ENCODE measurements around the gene TTLL5.

TTLL5 gene

GRCh38 chr14:75854111-75854799 lies 193.2 kb downstream of the TTLL5 start:
- Histone ChIP-seq H3K36me3 (ENCODE audit: insufficient read depth) (no peaks in the 10 kb centered on the region), H3K27me3 (ENCODE audit: insufficient read depth, low read depth) (no peaks in the 10 kb centered on the region), H3K79me2 (ENCODE audit: insufficient read depth, low read depth) (no peaks in the 10 kb centered on the region), H3K4me2 (no peak overlapping the region), H2AFZ (ENCODE audit: low read depth) (no peak overlapping the region), H3K27ac (no peak overlapping the region), H3K4me1 (ENCODE audit: low read depth, poor library complexity, severe bottlenecking) (no peaks in the 10 kb centered on the region), H4K20me1 (ENCODE audit: insufficient read depth) (no peaks in the 10 kb centered on the region), H3K4me3 (IDR thresholded peaks at IDR 0.05; ENCODE audit: insufficient read depth, low read depth, low read length) (no peak overlapping the region), H3K9ac (no peak overlapping the region)
- TF ChIP-seq, protein P1, sequence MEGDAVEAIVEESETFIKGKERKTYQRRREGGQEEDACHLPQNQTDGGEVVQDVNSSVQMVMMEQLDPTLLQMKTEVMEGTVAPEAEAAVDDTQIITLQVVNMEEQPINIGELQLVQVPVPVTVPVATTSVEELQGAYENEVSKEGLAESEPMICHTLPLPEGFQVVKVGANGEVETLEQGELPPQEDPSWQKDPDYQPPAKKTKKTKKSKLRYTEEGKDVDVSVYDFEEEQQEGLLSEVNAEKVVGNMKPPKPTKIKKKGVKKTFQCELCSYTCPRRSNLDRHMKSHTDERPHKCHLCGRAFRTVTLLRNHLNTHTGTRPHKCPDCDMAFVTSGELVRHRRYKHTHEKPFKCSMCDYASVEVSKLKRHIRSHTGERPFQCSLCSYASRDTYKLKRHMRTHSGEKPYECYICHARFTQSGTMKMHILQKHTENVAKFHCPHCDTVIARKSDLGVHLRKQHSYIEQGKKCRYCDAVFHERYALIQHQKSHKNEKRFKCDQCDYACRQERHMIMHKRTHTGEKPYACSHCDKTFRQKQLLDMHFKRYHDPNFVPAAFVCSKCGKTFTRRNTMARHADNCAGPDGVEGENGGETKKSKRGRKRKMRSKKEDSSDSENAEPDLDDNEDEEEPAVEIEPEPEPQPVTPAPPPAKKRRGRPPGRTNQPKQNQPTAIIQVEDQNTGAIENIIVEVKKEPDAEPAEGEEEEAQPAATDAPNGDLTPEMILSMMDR (conservative IDR thresholded peaks at IDR 0.05; ENCODE audit: low read depth, low read length), result no peak

DNA sequence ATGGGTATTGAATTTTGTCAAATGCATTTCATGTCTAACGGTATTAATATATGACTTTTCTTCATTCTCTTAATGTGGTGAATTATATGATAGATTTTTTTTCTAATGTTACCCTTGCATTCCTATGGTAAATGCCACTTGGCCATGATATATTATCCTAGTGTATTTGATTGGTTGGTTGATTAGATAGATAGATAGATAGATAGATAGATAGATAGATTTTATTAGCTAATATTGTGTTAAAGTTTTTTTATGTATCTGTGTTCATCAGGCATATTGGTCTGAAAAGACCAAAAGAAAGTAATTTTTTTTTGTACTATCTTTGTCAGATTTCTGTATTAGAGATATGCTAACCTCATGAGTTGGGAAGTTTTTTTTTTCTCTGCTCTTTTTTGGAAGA lies 196.2 kb downstream of the TTLL5 start:
- Histone ChIP-seq H3K36me3 (ENCODE audit: insufficient read depth) (no peaks in the 10 kb centered on the region), H3K79me2 (ENCODE audit: insufficient read depth, low read depth) (no peaks in the 10 kb centered on the region), H3K4me3 (IDR thresholded peaks at IDR 0.05; ENCODE audit: insufficient read depth, low read depth, low read length) (no peak overlapping the region), H2AFZ (ENCODE audit: low read depth) (no peak overlapping the region), H3K27ac (no peak overlapping the region), H3K4me1 (ENCODE audit: low read depth, poor library complexity, severe bottlenecking) (peaks cover 25% of the 10 kb centered on the region), H4K20me1 (ENCODE audit: insufficient read depth) (no peaks in the 10 kb centered on the region), H3K4me2 (no peak overlapping the region), H3K9ac (no peak overlapping the region), H3K27me3 (ENCODE audit: insufficient read depth, low read depth) (no peaks in the 10 kb centered on the region)
- TF ChIP-seq, protein P1 (conservative IDR thresholded peaks at IDR 0.05; ENCODE audit: low read depth, low read length), result no peak

DNA sequence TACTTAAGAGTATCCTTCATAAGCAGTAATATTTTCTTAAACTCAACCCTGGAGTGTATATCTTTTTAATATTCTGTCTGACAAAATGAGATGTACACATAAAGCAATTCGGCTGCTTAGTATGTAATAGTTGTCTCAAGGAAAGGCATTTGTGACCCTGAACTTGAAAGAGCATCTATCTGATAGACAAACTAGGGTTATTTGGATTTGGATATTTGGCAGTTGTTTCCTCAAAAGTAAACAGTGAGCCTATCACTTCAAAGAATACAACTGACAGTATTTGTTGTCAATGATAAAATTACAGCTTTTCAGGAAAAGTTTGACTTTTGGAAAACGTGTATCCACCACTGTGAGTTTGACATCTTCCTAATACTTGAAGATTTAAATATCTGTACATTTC lies 197.3 kb downstream of the TTLL5 start:
- Histone ChIP-seq H2AFZ (ENCODE audit: low read depth) (no peak overlapping the region), H3K4me3 (IDR thresholded peaks at IDR 0.05; ENCODE audit: insufficient read depth, low read depth, low read length) (no peak overlapping the region), H4K20me1 (ENCODE audit: insufficient read depth) (no peaks in the 10 kb centered on the region), H3K36me3 (ENCODE audit: insufficient read depth) (no peaks in the 10 kb centered on the region), H3K4me2 (no peak overlapping the region), H3K27ac (no peak overlapping the region), H3K79me2 (ENCODE audit: insufficient read depth, low read depth) (no peaks in the 10 kb centered on the region), H3K9ac (no peak overlapping the region), H3K27me3 (ENCODE audit: insufficient read depth, low read depth) (no peaks in the 10 kb centered on the region), H3K4me1 (ENCODE audit: low read depth, poor library complexity, severe bottlenecking) (peaks cover 30% of the 10 kb centered on the region)
- TF ChIP-seq, protein P1 (conservative IDR thresholded peaks at IDR 0.05; ENCODE audit: low read depth, low read length), result no peak

DNA sequence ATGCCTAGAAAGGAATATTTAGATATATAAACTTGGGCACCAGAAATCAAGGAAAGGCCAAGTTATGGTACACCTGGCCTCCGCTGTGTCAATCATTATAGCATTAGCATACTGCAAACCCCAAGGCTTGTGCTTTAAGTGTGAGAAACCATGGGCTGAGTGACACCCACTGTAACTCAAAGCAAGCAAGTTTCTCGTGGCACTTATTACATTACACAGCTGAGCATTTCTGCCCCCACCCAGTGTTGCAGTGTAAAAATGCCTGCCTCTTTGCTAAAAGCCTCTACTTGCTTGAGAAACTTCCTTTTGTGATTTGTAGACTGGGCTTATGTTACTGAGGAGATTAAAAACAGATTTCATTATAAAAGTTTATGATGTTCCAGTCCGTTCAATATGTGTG lies 198.7 kb downstream of the TTLL5 start:
- Histone ChIP-seq H3K4me3 (IDR thresholded peaks at IDR 0.05; ENCODE audit: insufficient read depth, low read depth, low read length) (no peak overlapping the region), H3K4me1 (ENCODE audit: low read depth, poor library complexity, severe bottlenecking) (peaks cover 30% of the 10 kb centered on the region), H3K4me2 (no peak overlapping the region), H2AFZ (ENCODE audit: low read depth) (no peak overlapping the region), H3K27ac (no peak overlapping the region), H3K27me3 (ENCODE audit: insufficient read depth, low read depth) (no peaks in the 10 kb centered on the region), H3K79me2 (ENCODE audit: insufficient read depth, low read depth) (no peaks in the 10 kb centered on the region), H3K36me3 (ENCODE audit: insufficient read depth) (no peaks in the 10 kb centered on the region), H3K9ac (no peak overlapping the region), H4K20me1 (ENCODE audit: insufficient read depth) (no peaks in the 10 kb centered on the region)
- TF ChIP-seq, protein P1 (conservative IDR thresholded peaks at IDR 0.05; ENCODE audit: low read depth, low read length), result no peak

Data from KMS-11 (cell line).